GM12878 (cell line): ENCODE results near the gene TMTC1.

Source experiments
- CREB1 ChIP-seq: IDR thresholded peaks from 2 replicates; pipeline ENCODE4 v1.6.1; 2012; ENCODE audit warnings: low read depth, mild to moderate bottlenecking, inconsistent platforms
- CREM ChIP-seq: IDR thresholded peaks from 2 replicates; pipeline ENCODE4 v1.6.1; 2014; ENCODE audit warnings: antibody characterized with exemption, low read depth
- CTCF ChIP-seq, 3 experiments: IDR thresholded peaks in 2 of 3; conservative IDR thresholded peaks in 1 of 3; 2 replicates each; pipeline ENCODE4 v1.5.1; 2011; ENCODE audit warnings: low read depth in 3 of 3, low read length in 3 of 3, mild to moderate bottlenecking in 3 of 3, control low read depth in 2 of 3, moderate library complexity in 2 of 3, inconsistent platforms in 1 of 3, mixed read lengths in 1 of 3; ENCODE audit not compliant: control insufficient read depth in 2 of 3, insufficient read depth in 1 of 3; ENCODE audit errors: extremely low read depth in 1 of 3
- NKRF ChIP-seq: fragments of 450-650 bp; conservative IDR thresholded peaks from 2 replicates; pipeline ENCODE4 v1.6.1; 2017; ENCODE audit warnings: mild to moderate bottlenecking, moderate library complexity
- NRF1 ChIP-seq: conservative IDR thresholded peaks from 2 replicates; pipeline ENCODE4 v1.6.1; 2011; ENCODE audit warnings: mild to moderate bottlenecking, low read depth, low read length, improper control_type of control experiment
- RFX5 ChIP-seq: IDR thresholded peaks from 2 replicates; pipeline ENCODE4 v1.6.1; 2011; ENCODE audit warnings: low read depth, low read length, improper control_type of control experiment
- SUPT20H ChIP-seq: IDR thresholded peaks from 2 replicates; pipeline ENCODE4 v1.6.1; 2011; ENCODE audit warnings: low read depth, mild to moderate bottlenecking, low read length, moderate library complexity, borderline replicate concordance; ENCODE audit not compliant: control insufficient read depth
- TF ChIP-seq, protein P1 (sequence below): IDR thresholded peaks from 2 replicates; pipeline ENCODE4 v1.6.1; 2011; ENCODE audit warnings: borderline replicate concordance, low read depth, mild to moderate bottlenecking, moderate library complexity, mixed read lengths, low read length; ENCODE audit not compliant: insufficient read depth; ENCODE audit errors: extremely low read length

DNA sequence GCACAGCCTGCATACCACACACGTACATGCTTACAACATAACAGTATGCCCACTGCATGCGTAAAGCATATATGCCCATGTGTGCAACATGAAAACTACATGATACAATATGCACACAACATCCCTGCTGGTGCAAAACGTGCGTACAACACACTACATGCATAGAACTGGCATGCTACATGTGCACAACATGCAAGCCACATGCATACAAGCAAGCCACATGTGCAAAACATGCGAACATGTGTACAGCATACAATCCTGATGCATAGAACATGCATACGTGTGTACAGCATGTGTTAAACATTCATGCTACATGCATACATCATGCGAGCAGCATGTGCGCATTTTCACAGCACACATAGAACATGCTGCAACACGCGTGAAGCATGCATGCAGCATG, 8.4 kb upstream of the TMTC1 start:
- TF ChIP-seq, protein P1, sequence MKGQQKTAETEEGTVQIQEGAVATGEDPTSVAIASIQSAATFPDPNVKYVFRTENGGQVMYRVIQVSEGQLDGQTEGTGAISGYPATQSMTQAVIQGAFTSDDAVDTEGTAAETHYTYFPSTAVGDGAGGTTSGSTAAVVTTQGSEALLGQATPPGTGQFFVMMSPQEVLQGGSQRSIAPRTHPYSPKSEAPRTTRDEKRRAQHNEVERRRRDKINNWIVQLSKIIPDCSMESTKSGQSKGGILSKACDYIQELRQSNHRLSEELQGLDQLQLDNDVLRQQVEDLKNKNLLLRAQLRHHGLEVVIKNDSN = no peak
- no peak for TF ChIP-seq NRF1
- TF ChIP-seq SUPT20H = no peak
- TF ChIP-seq CREM = no peak
- TF ChIP-seq RFX5 = no peak
- TF ChIP-seq CTCF (IDR thresholded peaks at IDR 0.05 in 2 of 3, conservative IDR thresholded peaks at IDR 0.05 in 1 of 3; ENCODE audit: control insufficient read depth in 2 of 3, extremely low read depth in 1 of 3, insufficient read depth in 1 of 3, low read depth in 3 of 3, low read length in 3 of 3) = no peak
- TF ChIP-seq CREB1 = no peak
- no peak for TF ChIP-seq NKRF
